ENCODE measurements around the gene MRO. TPM values are rescaled to one million over a fixed set of nuclear protein-coding genes. Genes with fewer than 3 reads are reported as not detected.
"Not testable (repeated sequence)": the region's sequence is repeated elsewhere in the genome, so short reads cannot be mapped to it uniquely, and the experiment has no call there.

MRO gene
- total RNA-seq, 1 donor from 2014 or later = not detected

DNA sequence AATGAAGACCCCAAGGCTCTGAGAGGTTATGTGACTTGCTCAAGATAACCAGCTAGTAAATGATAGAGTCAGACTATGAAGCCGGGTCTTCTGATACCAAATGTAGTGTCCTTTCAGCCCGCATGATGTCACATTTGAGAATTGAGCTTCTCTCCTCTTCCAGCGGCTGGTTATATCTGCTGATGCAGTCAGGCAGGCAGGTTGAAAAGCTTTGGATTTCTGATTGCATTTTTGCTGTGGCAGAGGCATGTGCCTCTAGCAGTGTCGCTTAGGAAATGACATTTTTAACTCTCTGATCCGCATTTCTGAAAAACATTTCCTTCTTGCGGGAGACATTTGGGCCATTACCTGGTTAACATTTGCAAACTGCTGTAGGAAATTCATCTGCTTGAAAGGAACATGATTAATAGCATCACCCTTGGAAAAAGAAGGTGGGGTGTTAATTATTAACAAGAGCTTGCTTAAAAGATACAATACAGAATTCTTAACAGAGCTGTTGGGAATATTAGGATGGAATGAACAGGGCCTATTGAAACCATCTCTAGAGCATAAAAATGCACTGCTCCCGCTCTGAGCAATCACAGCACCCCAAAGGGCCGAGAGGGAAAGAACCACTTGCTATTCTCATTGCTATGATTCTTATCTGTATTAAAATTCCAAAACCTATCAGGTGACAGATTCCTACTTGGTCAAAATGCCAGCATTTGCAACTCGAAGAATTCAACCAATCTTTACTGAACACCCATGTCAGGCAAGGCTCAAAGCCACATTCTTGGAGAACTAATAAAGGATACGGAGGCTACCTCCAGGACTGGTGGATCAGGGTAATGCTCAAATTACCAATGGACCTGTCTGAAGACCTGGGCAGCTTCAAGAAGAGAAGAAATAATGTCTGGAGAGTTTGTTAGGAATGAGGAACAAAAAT lies 25.9 kb downstream of the MRO start:
- DNase-seq (ENCODE audit: extremely low read depth, low read depth, low spot score) = no peak

GRCh38 chr18:50792885-50793284 lies 26.9 kb downstream of the MRO start:
- DNase-seq (ENCODE audit: extremely low read depth, low read depth, low spot score) = no peak

DNA sequence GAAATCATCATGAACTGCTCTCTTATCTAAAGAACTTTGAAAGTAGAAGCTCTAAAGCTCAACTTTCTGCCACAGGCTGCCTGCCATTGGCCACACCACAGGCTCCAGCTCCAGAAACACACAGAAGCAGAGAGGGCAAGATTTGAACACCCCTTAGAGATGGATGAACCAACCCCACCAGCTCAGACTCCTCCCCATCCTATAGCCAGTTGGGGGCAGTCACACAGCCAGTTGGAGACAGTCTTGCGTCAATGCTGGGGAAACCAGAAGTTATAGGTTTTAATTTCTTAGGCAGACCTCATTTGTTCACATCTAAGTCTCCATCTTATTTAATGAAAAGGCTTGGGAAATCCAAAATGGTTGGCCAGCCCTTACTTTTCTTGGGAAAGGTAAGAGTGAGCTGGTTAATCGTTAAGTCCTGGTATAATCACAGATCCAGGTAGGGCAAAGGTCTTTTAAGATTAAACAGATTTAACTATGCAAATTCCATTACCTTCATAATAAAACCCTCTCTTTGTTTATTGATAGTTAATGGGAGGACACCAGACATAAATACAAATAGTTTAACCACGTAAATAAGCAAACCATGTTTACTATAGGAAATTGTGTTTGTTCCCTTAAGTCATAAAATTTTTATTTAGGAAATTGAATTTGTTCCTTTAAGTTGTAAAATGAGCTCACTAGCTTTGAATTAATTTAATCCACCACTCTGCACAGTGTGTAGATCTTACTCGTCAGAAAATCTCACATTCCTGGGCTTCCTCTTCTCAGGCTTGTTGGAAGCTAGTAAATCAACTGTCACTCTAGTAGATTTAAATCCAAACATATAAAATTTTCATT lies 28.0 kb downstream of the MRO start:
- no peak for DNase-seq (ENCODE audit: extremely low read depth, low read depth, low spot score)

GRCh38 chr18:50790948-50791347 lies 28.9 kb downstream of the MRO start:
- DNase-seq (ENCODE audit: extremely low read depth, low read depth, low spot score) = no peak

DNA sequence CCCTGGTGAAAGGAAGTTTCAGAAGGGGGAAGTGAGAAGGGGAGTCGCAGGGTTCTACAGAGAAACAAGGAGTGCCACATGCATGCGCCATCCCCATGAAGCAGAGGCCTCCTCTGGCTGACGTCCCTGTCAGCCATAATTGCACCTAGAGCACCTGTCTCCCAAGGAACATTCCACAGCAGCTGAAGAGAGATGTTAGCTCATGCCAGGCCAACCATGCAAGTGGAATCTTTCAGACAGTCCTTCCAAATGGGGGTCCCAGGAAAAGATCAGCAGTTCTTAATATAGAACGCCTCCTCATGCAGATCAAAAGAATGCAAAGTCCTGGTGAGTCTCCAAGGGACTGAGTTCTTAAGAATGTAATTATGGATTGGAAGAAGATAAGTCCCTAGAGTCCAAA lies 29.6 kb downstream of the MRO start:
- DNase-seq (ENCODE audit: extremely low read depth, low read depth, low spot score) = no peak

- no peak for DNase-seq (ENCODE audit: extremely low read depth, low read depth, low spot score)
Measured at GRCh38 chr18:50788284-50788683, 31.5 kb downstream of the MRO start.

- DNase-seq (ENCODE audit: extremely low read depth, low read depth, low spot score) = no peak
Measured at GRCh38 chr18:50786864-50787263, 33.0 kb downstream of the MRO start.

GRCh38 chr18:50783553-50783952 lies 36.3 kb downstream of the MRO start:
- DNase-seq (ENCODE audit: extremely low read depth, low read depth, low spot score) = no peak

GRCh38 chr18:50779021-50779420 lies 40.8 kb downstream of the MRO start:
- DNase-seq (ENCODE audit: extremely low read depth, low read depth, low spot score) = not testable (repeated sequence)

DNA sequence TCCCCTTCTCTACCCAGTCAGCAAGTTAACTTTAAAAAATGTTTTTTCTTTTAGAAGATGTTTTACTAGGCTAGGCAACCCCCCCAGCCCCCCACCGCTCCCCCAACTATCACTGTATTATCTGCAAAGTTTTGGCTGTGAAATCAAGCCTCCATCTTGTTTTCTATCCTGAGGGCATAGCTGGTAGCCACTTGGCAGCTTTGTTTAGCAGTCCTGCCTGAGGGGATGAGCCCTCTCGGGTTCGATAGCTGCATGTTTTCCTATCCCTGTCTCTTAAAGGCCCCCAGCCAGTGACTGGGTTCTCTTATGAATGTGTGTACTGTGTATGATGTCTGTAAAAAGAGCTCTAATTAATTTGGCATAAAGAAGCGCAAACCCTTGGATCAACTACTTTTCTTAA lies 43.4 kb downstream of the MRO start:
- no peak for DNase-seq (ENCODE audit: extremely low read depth, low read depth, low spot score)

GRCh38 chr18:50775726-50776125 lies 44.1 kb downstream of the MRO start:
- no peak for DNase-seq (ENCODE audit: extremely low read depth, low read depth, low spot score)

- no peak for DNase-seq (ENCODE audit: extremely low read depth, low read depth, low spot score)
Measured at GRCh38 chr18:50775207-50775606, 44.6 kb downstream of the MRO start.

GRCh38 chr18:50769463-50769862 lies 50.4 kb downstream of the MRO start:
- DNase-seq (ENCODE audit: extremely low read depth, low read depth, low spot score) = no peak

- DNase-seq (ENCODE audit: extremely low read depth, low read depth, low spot score) = no peak
Measured at GRCh38 chr18:50757358-50757757, 62.5 kb downstream of the MRO start.

DNA sequence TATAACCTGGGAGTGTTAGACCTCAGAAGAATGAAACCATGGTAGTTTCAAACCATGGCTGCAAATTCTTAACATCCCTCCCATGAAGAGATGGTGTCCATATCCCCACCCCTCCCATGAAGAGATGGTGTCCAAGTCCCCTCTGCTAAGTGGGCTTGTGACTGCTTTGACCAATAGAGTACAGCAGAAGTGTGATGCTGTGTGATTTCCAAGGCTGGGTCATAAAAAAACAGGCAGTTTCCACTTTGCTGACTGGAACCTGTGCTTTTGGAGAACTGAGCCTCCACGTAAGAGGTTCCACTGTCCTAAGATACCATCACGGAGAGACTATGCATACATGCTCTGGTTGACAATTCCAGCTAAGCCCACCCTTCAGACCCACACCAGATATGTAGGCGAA lies 65.5 kb downstream of the MRO start:
- no peak for DNase-seq (ENCODE audit: extremely low read depth, low read depth, low spot score)

- DNase-seq (ENCODE audit: extremely low read depth, low read depth, low spot score) = no peak
Measured at GRCh38 chr18:50753311-50753710, 66.5 kb downstream of the MRO start.

DNA sequence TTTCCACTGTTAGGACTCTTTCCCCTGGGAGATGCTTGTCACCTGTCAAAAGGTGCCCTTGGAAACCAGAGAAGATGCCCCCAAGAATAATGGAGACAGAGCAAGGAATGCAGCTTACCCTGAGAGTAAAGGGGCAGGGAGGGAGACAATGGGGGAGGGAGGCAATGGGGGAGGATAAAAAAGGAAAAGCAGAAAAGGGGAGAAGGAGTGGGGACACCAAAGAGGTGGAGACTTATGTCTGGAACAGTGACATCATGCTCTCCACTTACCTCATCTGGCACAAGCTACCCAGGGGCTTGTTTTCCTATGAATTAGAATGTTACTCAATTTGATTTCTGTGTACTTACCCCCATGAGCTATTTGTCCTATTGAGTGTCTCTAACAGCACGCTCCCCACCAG lies 67.9 kb downstream of the MRO start:
- DNase-seq (ENCODE audit: extremely low read depth, low read depth, low spot score) = no peak

GRCh38 chr18:50751490-50751889 lies 68.3 kb downstream of the MRO start:
- DNase-seq (ENCODE audit: extremely low read depth, low read depth, low spot score) = no peak

DNA sequence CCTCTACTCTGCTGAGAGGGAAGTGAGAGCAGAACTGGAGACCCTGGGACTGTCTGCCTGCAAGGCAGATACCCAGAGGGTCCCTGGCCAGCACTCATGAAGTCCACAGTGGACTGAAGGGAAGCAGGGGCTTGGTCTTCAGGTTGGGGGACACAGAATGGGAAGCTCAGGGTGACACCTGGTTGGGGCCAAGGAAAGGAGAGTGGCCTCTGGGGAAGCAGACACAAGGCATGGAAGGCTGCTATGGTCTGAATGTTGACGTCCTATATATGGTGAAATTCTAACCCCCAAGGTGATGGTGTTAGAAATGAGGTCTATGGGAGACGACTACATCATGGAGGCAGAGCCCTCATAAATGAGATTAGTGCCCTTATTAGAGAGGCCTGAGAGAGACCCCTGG lies 69.3 kb downstream of the MRO start:
- DNase-seq (ENCODE audit: extremely low read depth, low read depth, low spot score) = no peak

- no peak for DNase-seq (ENCODE audit: extremely low read depth, low read depth, low spot score)
Measured at GRCh38 chr18:50749945-50750344, 69.9 kb downstream of the MRO start.

DNA sequence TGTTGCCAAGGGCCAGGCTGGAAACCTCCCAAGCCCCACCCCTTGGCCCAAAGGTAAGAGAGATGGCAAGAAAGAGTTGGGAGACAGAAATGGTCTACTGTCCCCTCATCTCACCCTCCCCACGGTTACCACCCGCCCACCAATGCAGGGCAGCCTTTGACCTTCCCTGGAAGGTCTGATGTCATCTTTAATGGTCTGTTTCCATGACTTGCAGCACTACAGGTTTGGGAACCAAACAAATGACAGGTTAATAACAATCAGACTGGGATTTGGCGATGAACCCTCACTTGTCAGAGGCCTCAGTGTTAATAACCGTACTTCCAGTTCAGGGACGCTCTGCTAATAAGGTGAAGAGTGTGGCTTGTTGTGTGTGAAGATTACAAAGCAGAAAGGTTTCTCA lies 70.4 kb downstream of the MRO start:
- DNase-seq (ENCODE audit: extremely low read depth, low read depth, low spot score) = no peak
